ENCODE measurements around the gene MRPL54.

Gene MRPL54

DNA sequence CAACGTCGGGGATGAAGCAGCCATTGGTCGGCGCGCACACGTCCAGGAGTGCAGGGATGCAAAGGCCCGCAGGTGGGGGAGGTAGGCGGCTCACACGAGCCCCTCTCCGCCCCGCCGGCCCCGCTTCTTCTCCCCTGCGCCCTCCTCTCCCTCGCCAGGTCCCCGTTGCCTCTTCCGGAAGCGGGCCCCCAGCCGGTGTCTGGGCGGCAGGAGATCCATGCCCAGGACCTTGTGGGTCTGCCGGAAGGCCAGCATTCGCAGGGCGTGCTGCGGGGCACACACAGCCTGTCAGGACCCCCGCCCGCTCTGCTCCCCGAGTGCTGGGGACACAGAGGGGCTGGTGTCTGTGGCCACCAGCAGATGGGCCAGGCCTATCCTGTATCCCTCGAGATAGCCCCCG, 43.4 kb downstream of the MRPL54 start:
- peaks cover 15% of the 10 kb centered on the region for H3K27me3 ChIP-seq (ENCODE audit: insufficient read depth, poor library complexity, severe bottlenecking)
- DNase-seq (ENCODE audit: low spot score) = no peak
- no peaks in the 10 kb centered on the region for H3K9me3 ChIP-seq (ENCODE audit: severe bottlenecking)
- no peaks in the 10 kb centered on the region for H3K36me3 ChIP-seq (ENCODE audit: low read depth)
- no peak overlapping the region for H3K4me3 ChIP-seq (ENCODE audit: severe bottlenecking)
- H3K4me1 ChIP-seq (ENCODE audit: insufficient read depth, poor library complexity, severe bottlenecking) = no peaks in the 10 kb centered on the region
- TF ChIP-seq, protein P1, sequence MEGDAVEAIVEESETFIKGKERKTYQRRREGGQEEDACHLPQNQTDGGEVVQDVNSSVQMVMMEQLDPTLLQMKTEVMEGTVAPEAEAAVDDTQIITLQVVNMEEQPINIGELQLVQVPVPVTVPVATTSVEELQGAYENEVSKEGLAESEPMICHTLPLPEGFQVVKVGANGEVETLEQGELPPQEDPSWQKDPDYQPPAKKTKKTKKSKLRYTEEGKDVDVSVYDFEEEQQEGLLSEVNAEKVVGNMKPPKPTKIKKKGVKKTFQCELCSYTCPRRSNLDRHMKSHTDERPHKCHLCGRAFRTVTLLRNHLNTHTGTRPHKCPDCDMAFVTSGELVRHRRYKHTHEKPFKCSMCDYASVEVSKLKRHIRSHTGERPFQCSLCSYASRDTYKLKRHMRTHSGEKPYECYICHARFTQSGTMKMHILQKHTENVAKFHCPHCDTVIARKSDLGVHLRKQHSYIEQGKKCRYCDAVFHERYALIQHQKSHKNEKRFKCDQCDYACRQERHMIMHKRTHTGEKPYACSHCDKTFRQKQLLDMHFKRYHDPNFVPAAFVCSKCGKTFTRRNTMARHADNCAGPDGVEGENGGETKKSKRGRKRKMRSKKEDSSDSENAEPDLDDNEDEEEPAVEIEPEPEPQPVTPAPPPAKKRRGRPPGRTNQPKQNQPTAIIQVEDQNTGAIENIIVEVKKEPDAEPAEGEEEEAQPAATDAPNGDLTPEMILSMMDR (IDR thresholded peaks at IDR 0.05; ENCODE audit: poor library complexity, severe bottlenecking) = no peak
- ATAC-seq (ENCODE audit: low read depth) = no peak
- no peak overlapping the region for H3K27ac ChIP-seq (ENCODE audit: poor library complexity, severe bottlenecking)

DNA sequence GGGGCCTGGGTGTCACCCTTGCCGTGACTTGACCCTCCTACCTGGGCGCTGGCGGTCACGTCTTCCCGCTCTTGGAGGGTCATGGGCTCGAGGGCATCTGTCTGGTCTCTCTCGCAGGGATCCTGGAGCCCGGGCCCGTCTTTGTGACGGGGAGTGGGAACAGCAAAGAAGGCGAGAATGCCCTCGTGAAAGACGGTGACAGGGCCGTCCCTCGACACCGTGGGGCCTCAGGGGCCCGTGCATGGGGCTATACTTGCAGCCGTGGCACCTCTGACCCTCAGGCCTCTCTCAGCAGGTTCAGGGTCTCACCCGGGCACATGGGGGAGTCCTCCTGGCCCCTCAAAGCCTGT, 44.6 kb downstream of the MRPL54 start:
- ATAC-seq (ENCODE audit: low read depth) (no peak), DNase-seq (ENCODE audit: low spot score) (no peak)
- no peak overlapping the region for H3K4me3 ChIP-seq (ENCODE audit: severe bottlenecking)
- no peak overlapping the region for H3K27ac ChIP-seq (ENCODE audit: poor library complexity, severe bottlenecking)
- H3K4me1 ChIP-seq (ENCODE audit: insufficient read depth, poor library complexity, severe bottlenecking) = no peaks in the 10 kb centered on the region
- no peaks in the 10 kb centered on the region for H3K9me3 ChIP-seq (ENCODE audit: severe bottlenecking)
- TF ChIP-seq, protein P1 (IDR thresholded peaks at IDR 0.05; ENCODE audit: poor library complexity, severe bottlenecking) = no peak
- no peaks in the 10 kb centered on the region for H3K36me3 ChIP-seq (ENCODE audit: low read depth)
- H3K27me3 ChIP-seq (ENCODE audit: insufficient read depth, poor library complexity, severe bottlenecking) = peaks cover 3% of the 10 kb centered on the region

DNA sequence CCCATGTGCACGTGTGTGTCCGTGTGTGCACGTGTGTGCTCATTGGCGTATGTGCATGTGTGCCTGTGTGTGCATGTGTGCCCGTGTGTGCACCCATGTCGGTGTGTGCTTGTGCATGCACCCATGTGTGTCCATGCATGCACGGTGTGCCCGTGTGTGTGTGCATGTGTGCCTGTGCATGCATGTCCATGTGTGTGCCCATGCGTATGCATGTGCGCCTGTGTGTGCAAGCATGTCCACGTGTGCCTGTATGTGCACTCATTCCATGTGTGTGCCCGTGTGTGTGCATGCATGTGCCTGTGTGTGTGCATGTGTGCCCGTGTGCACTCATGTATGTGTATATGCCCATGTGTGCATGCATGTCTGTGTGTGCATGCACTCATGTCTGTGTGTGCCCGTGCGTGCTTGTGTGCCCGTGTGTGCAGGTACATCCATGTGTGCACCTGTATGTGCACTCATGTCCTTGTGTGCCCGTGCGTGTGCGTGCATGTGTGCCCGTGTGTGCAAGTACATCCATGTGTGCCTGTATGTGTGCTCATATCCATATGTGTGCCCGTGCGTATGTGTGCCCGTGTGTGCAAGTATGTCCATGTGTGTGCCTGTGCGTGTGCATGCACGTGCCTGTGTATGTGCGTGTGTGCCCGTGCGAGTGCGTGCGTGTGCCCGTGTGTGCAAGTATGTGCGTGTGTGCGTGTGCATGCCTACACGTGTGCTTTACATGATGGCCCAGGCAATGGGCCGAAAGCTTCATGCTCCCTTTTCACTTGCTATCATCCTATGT, 45.3 kb downstream of the MRPL54 start:
- Histone ChIP-seq H3K4me1 (ENCODE audit: insufficient read depth, poor library complexity, severe bottlenecking) (no peaks in the 10 kb centered on the region), H3K9me3 (ENCODE audit: severe bottlenecking) (no peaks in the 10 kb centered on the region), H3K27me3 (ENCODE audit: insufficient read depth, poor library complexity, severe bottlenecking) (no peaks in the 10 kb centered on the region), H3K4me3 (ENCODE audit: severe bottlenecking) (no peak overlapping the region), H3K27ac (ENCODE audit: poor library complexity, severe bottlenecking) (no peak overlapping the region), H3K36me3 (ENCODE audit: low read depth) (no peaks in the 10 kb centered on the region)
- DNase-seq (ENCODE audit: low spot score) (no peak), ATAC-seq (ENCODE audit: low read depth) (no peak)
- TF ChIP-seq, protein P1 (IDR thresholded peaks at IDR 0.05; ENCODE audit: poor library complexity, severe bottlenecking) = no peak

DNA sequence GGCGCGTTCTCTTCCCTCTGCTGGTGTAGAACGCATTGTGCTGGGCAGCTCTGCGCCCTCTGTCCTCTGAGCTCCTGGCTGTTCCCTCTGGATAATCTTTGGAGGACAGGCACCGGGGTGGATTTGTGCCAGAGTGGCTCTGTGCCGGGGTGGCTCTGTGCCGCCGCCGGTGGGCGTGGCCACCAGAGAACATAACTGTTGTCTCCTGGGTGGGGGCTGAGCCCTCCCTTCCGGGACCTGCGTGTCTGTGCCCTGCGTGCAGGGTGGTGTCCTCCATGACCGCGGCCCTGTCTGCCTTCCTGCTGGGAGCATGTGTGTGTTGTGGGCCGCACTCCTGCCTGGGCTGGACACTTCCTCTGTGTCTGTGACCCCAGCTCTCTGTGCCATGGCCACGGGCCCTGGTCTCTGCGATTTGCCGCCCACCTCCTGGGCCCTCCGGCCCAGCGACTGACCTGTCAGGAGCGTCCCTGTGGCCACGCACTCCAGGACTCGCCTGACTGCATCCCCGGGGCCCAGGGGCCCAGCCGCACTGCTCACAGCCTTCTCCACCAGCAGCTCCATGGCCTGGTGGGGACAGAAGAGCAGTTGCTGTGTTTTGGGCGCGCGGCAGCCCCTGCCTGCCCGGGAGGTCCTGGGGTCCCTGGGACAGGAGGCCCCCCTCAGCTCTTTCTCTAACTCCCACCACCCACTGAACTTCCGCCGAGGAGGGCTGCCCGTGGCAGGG, 46.1 kb downstream of the MRPL54 start:
- no peak overlapping the region for H3K4me3 ChIP-seq (ENCODE audit: severe bottlenecking)
- no peaks in the 10 kb centered on the region for H3K36me3 ChIP-seq (ENCODE audit: low read depth)
- no peaks in the 10 kb centered on the region for H3K9me3 ChIP-seq (ENCODE audit: severe bottlenecking)
- H3K27ac ChIP-seq (ENCODE audit: poor library complexity, severe bottlenecking) = no peak overlapping the region
- ATAC-seq (ENCODE audit: low read depth) (no peak), DNase-seq (ENCODE audit: low spot score) (no peak)
- TF ChIP-seq, protein P1 (IDR thresholded peaks at IDR 0.05; ENCODE audit: poor library complexity, severe bottlenecking) = no peak
- H3K4me1 ChIP-seq (ENCODE audit: insufficient read depth, poor library complexity, severe bottlenecking) = no peaks in the 10 kb centered on the region
- H3K27me3 ChIP-seq (ENCODE audit: insufficient read depth, poor library complexity, severe bottlenecking) = no peaks in the 10 kb centered on the region
